GM19328 (cell line): ENCODE measurements around the gene NPLOC4.

ENCODE experiments used
- ATAC-seq: cut with Tn5 transposase; IDR thresholded peaks from one replicate; pipeline ENCODE4 v1.9.1; 2021; ENCODE audit warnings: mild to moderate bottlenecking, moderate library complexity; ENCODE audit not compliant: unreplicated experiment

Gene NPLOC4

DNA sequence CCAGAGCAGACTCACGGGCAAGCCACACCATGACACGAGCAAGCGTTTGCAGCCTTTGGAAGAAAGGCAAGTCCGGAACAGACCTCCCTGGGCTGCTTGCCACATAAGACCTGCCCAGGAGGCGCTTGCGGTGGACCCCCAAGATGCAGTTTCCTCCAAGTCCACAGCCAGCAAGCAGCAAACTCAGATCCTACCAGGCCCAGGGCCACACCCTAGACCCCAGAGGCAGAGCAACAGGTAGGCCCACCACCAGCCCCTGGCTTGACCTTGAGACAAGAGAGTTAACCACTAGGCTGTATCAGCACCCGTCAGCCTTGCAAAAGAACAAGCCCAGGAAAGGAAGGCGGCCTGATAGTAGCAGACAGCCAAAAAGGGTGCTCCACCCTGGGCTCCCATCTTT is 87.1 kb downstream of the NPLOC4 start:
- ATAC-seq: no peak

GRCh38 chr17:81549031-81549557 is 87.8 kb downstream of the NPLOC4 start:
- ATAC-seq: no peak

DNA sequence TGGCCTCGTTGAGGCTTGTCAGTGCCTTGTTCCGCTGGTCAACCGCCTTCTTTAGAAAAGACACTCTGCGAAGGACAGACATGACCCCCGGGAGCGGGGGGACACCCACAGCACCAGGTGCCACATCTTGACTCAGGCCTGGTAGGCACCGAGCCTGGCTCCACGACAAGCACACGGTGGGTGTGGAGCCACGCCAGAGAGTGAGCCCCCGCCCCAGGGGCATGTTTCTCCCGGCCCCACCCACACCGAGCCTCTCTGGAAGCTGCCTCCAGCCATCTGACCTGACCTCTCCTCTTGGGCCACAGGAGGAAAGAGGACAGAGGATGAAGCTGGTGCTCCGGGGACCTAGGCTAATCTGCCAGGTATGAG is 89.3 kb downstream of the NPLOC4 start:
- no peak for ATAC-seq

- no peak for ATAC-seq
Observed at GRCh38 chr17:81546906-81547613, 89.9 kb downstream of the NPLOC4 start.

GRCh38 chr17:81545160-81545949 is 91.6 kb downstream of the NPLOC4 start:
- no peak for ATAC-seq

- ATAC-seq: no peak
Observed at GRCh38 chr17:81544281-81544974, 92.5 kb downstream of the NPLOC4 start.

DNA sequence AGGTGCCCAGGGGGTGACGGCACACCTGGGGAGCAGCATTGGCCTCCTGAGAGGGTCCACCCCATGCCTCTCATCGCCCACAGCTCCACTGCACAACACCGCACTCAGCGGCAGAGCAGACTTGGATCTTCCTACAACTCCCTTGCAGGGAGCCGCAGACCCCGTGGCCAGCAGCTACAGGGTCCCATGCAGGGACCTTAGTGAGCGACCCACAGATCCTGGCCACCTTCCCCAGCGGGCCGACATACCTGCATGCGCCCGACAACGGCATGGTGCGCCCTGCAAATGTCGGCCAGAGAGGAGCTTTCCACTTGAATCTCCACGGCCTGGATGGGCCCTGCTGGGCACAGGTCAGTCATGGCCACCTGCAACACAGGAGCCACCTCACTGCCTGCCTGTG is 93.2 kb downstream of the NPLOC4 start:
- ATAC-seq: no peak

- ATAC-seq: no peak
Observed at GRCh38 chr17:81543339-81543675, 93.6 kb downstream of the NPLOC4 start.

- no peak for ATAC-seq
Observed at GRCh38 chr17:81542431-81543338, 94.2 kb downstream of the NPLOC4 start.

DNA sequence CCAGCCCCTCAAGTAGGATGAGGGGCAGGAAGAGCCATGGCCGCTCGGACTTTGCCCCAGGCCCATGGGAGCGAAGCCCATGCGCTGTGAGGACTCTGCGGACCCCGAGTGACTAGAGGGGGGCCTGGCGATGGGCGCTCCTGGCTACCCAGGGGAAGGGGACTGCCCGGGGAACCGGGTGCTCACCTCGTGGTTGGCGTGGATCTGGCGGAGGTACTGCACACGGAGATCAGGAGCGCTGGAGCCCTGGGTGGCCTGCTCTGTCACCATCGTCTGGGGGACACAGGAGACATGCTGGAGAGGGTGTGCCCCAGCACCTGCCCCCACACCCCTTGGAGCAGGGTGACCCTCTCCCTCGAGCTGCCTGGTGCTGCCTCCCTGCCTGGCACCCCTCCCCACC is 95.8 kb downstream of the NPLOC4 start:
- no peak for ATAC-seq

DNA sequence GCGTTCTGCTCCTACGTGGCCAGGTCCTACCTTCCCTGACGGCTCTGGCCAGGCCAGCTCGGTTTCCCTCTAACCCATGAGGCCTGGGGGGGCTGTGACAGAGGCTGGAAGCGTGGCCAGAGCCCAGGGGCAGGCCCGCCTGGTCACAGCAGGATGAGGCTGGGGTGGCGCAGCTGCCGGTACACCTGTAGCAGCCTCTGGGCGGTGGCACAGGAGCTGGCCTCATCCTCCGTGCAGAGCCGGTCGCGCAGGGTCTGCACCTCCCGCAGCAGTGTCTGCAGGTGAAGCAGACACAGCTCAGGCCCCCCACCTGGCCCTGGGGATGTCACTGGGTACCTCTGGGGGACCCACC is 96.3 kb downstream of the NPLOC4 start:
- no peak for ATAC-seq

- ATAC-seq: no peak
Observed at GRCh38 chr17:81539961-81540675, 96.8 kb downstream of the NPLOC4 start.

- no peak for ATAC-seq
Observed at GRCh38 chr17:81539571-81539900, 97.4 kb downstream of the NPLOC4 start.

- no peak for ATAC-seq
Observed at GRCh38 chr17:81538651-81539570, 98.0 kb downstream of the NPLOC4 start.

DNA sequence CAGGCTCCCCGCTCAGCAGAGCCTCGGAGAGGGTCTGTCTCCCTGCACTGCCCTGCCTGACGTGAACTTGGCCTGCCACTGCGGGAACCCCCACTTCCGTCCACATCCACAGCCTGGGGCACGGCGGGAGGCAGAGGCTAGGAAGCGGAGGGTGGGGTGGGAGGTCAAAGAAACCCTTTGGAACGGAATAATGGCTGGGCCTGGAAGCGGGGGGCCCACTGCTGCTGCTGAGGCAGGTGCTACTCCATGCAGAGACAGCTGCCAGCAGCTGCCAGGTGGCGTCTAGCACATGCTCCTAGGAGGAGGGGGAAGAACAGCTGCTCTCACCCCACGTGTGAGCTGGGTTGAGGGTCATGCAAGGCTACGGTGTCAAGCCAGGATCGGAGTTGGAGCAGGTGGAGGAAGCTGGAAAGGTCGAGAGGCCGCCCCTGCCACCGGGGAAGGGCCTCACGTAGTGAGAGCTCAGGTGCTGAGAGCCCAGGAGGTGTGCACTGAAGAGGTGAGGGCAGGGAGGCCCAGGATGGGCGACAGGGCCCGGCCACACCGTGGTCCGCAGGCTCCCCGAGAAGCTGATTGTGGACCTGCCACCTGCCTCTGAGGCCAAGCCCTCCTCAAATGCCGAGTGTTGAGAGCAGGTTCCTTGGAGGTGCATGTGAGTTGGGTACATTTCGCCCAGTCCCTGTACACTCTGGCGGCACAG is 98.9 kb downstream of the NPLOC4 start:
- ATAC-seq: no peak

GRCh38 chr17:81537343-81537855 is 99.5 kb downstream of the NPLOC4 start:
- ATAC-seq: no peak

DNA sequence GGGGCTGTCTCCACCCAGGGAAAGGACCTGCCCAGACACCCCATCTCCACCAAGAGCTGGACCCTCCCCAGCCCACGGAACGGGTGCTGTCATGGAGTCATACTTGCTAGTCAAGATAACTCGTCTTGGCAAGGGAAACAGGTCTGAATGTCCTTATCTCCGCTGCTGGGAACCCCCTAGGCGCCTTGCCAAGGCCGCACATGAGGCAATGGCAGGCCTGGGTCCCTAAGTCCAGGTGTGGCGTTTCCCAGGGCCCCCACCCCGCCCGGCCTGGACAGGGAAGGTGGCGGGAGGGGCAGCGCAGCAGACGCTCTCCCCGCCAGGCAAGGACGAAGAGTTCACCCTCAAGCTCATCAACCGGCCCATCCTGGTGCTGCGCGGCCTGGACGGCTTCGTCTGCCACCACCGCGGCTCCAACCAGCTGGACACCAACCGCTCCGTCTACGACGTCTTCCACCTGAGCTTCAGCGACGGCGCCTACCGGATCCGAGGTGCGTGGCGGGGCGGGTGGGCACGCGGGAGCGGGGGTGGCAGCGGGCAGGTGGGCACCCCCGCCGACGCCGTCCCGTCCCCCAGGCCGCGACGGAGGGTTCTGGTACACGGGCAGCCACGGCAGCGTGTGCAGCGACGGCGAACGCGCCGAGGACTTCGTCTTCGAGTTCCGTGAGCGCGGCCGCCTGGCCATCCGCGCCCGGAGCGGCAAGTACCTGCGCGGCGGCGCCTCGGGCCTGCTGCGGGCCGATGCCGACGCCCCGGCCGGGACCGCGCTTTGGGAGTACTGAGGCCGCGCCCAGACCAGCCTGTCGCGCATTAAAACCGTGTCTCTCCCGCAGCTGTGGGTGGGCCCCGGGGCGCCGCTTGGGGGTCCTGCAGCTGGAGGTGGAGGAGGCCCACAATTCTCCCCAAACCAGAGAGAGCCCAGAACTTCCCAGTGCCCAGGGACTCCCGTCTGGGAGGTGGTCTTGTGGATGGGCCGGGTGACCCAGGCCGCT is 100.3 kb downstream of the NPLOC4 start:
- no peak for ATAC-seq
